A549 (cell line): Measurements from ENCODE around the gene PRKAR1A. TPM values are rescaled to one million over a fixed set of nuclear protein-coding genes. Genes with fewer than 3 reads are reported as not detected.
"Not testable (repeated sequence)": the region's sequence is repeated elsewhere in the genome, so short reads cannot be mapped to it uniquely, and the experiment has no call there.

Source experiments
- ATAC-seq, 2 experiments: fragments of 200-7000 bp in 1 of 2; fragments of >200 bp in 1 of 2; cut with Nextera tagmentation in 1 of 2; cut with Tn5 transposase in 1 of 2; 3 replicates each; pipeline versions ENCODE4 v1.8.0 to v1.9.1; 2018 to 2020; ENCODE audit warnings: mild to moderate bottlenecking in 1 of 2, moderate library complexity in 1 of 2
- CTCF ChIA-PET: fragments of 300-600 bp; sonication (Branson Sonifier 250); formaldehyde crosslinking; extraction: SDS; loops from one replicate; lab custom pipeline; 2021; ENCODE audit warnings: antibody characterized with exemption, inconsistent platforms; lab: Yijun Ruan, JAX
- POLR2A ChIA-PET: fragments of 350-600 bp; formaldehyde crosslinking; extraction: SDS; loops from one replicate; lab custom pipeline; 2021; ENCODE audit warnings: antibody characterized with exemption, inconsistent platforms; lab: Yijun Ruan, JAX
- DNase-seq, 2 experiments: peaks; one replicate each; pipeline versions ENCODE4 v3.0.0 to v3.0.0-alpha.2; 2011 to 2016; ENCODE audit warnings: low read depth in 1 of 2, low spot score in 1 of 2
- FAIRE-seq: peaks from 2 replicates; lab custom pipeline; 2011; peaks lifted over from hg19 to GRCh38; lab: Jason Lieb, UNC
- H3K27ac ChIP-seq, 2 experiments: fragments of >200 bp; sonication (Bioruptor Twin); formaldehyde crosslinking; 3 replicates each; pipeline ENCODE4 v1.5.1; 2016 to 2017
- H3K4me1 ChIP-seq: fragments of >200 bp; sonication (Bioruptor Twin); formaldehyde crosslinking; 3 replicates; pipeline ENCODE4 v1.6.1; 2016
- H3K4me2 ChIP-seq: fragments of >200 bp; sonication (Bioruptor Twin); formaldehyde crosslinking; 3 replicates; pipeline ENCODE4 v1.6.1; 2016
- H3K4me3 ChIP-seq: fragments of >200 bp; sonication (Bioruptor Twin); formaldehyde crosslinking; 3 replicates; pipeline ENCODE4 v1.5.1; 2016
- H3K9me3 ChIP-seq: fragments of >200 bp; sonication (Bioruptor Twin); formaldehyde crosslinking; 3 replicates; pipeline ENCODE4 v1.6.1; 2016
- ATOH8 ChIP-seq: fragments of 250-450 bp; sonication (Bioruptor Pico); IDR thresholded peaks from 2 replicates; pipeline ENCODE4 v1.5.0; 2020; ENCODE audit warnings: low read depth, mild to moderate bottlenecking, moderate library complexity
- BHLHE40 ChIP-seq: IDR thresholded peaks from 2 replicates; pipeline ENCODE4 v1.6.1; 2012; ENCODE audit warnings: low read depth, low read length, inconsistent platforms
- CBX2 ChIP-seq: fragments of 200-600 bp; sonication (generic); IDR thresholded peaks from 2 replicates; pipeline ENCODE4 v1.6.1; 2016; ENCODE audit warnings: low read depth, mild to moderate bottlenecking, borderline replicate concordance
- CEBPB ChIP-seq, 2 experiments: fragments of >200 bp in 1 of 2; sonication (Bioruptor Twin) in 1 of 2; formaldehyde crosslinking in 1 of 2; IDR thresholded peaks; 2 replicates each; pipeline ENCODE4 v1.6.1; 2012 to 2016
- CTCF ChIP-seq: fragments of >200 bp; sonication (Bioruptor Twin); formaldehyde crosslinking; IDR thresholded peaks from 3 replicates; pipeline ENCODE4 v1.5.1; 2016
- EHMT2 ChIP-seq: fragments of 200-600 bp; sonication (generic); IDR thresholded peaks from 2 replicates; pipeline ENCODE4 v1.6.1; 2016; ENCODE audit warnings: antibody characterized with exemption, low read depth, mild to moderate bottlenecking, moderate library complexity
- ELK1 ChIP-seq: fragments of 150-350 bp; IDR thresholded peaks from 2 replicates; pipeline ENCODE4 v1.6.1; 2014; ENCODE audit warnings: low read depth, mild to moderate bottlenecking, low read length
- EP300 ChIP-seq, 2 experiments: fragments of >200 bp; sonication (Bioruptor Twin); formaldehyde crosslinking; IDR thresholded peaks; 2 replicates in 1 of 2; 3 replicates in 1 of 2; pipeline ENCODE4 v1.6.1; 2016 to 2017
- FOSB ChIP-seq: fragments of 250-450 bp; sonication (Bioruptor Pico); IDR thresholded peaks from 2 replicates; pipeline ENCODE4 v1.5.0; 2020; ENCODE audit warnings: mild to moderate bottlenecking, moderate library complexity
- HDAC2 ChIP-seq: fragments of 200-600 bp; sonication (generic); IDR thresholded peaks from 2 replicates; pipeline ENCODE4 v1.6.1; 2016
- HEYL ChIP-seq: fragments of 250-450 bp; sonication (Bioruptor Pico); IDR thresholded peaks from 2 replicates; pipeline ENCODE4 v1.8.0; 2021; ENCODE audit warnings: mild to moderate bottlenecking, moderate library complexity
- KDM1A ChIP-seq: fragments of 200-600 bp; sonication (generic); IDR thresholded peaks from 2 replicates; pipeline ENCODE4 v1.6.1; 2016; ENCODE audit warnings: low read depth, mild to moderate bottlenecking
- MAX ChIP-seq: IDR thresholded peaks from 2 replicates; pipeline ENCODE4 v1.6.1; 2012
- NFE2L2 ChIP-seq: fragments of 150-350 bp; conservative IDR thresholded peaks from 2 replicates; pipeline ENCODE4 v1.6.1; 2014; ENCODE audit warnings: low read length
- PBX3 ChIP-seq: IDR thresholded peaks from 2 replicates; pipeline ENCODE4 v1.6.1; 2012
- PHF8 ChIP-seq: fragments of 200-600 bp; sonication (generic); IDR thresholded peaks from 2 replicates; pipeline ENCODE4 v1.6.1; 2016; ENCODE audit warnings: low read depth, mild to moderate bottlenecking, antibody characterized with exemption, moderate library complexity, borderline replicate concordance
- POLR2AphosphoS2 ChIP-seq: conservative IDR thresholded peaks from 2 replicates; pipeline ENCODE4 v1.6.1; 2012; ENCODE audit warnings: low read length, improper control_type of control experiment, inconsistent platforms
- RAD21 ChIP-seq, 2 experiments: fragments of >200 bp in 1 of 2; sonication (Bioruptor Twin) in 1 of 2; formaldehyde crosslinking in 1 of 2; IDR thresholded peaks in 1 of 2; conservative IDR thresholded peaks in 1 of 2; 2 replicates in 1 of 2; 3 replicates in 1 of 2; pipeline ENCODE4 v1.6.1; 2012 to 2018; ENCODE audit warnings: inconsistent platforms in 1 of 2
- RNF2 ChIP-seq: fragments of 200-600 bp; sonication (generic); IDR thresholded peaks from 2 replicates; pipeline ENCODE4 v1.6.1; 2016; ENCODE audit warnings: low read depth, mild to moderate bottlenecking, antibody characterized with exemption, moderate library complexity, borderline replicate concordance
- SREBF2 ChIP-seq: fragments of 450-650 bp; IDR thresholded peaks from 2 replicates; pipeline ENCODE4 v1.6.1; 2014; ENCODE audit warnings: mild to moderate bottlenecking, moderate library complexity
- ZFP36 ChIP-seq: fragments of 450-650 bp; IDR thresholded peaks from 2 replicates; pipeline ENCODE4 v1.6.1; 2014; ENCODE audit warnings: borderline replicate concordance; ENCODE audit not compliant: partially characterized antibody
- WGBS: methylation state at CpG from one replicate; pipeline ENCODE4 v1.1.6; 2017; ENCODE audit errors: missing lambda C conversion rate; 5-methylcytosine and 5-hydroxymethylcytosine counted together
- polyA plus RNA-seq, 4 experiments: library from polyadenylated mRNA; depleted of rRNA in 3 of 4; stranded (reverse); fragments of >200 nt; fragmentation: RNase III in 1 of 4; extraction: RNeasy Plus Mini Kit Qiagen cat#74134 plus additional on column Dnase treatment in 1 of 4; gene quantifications; 2 replicates in 3 of 4; 3 replicates in 1 of 4; pipeline ENCODE4 v1.2.3, GENCODE V29; 2011 to 2017

The PRKAR1A gene
- polyA plus RNA-seq, 2 of the 4 experiments (the other 2 are of a cell fraction) = 239 to 370 TPM

- no peak for DNase-seq
- TF ChIP-seq KDM1A = no peak
- no peak for TF ChIP-seq CEBPB (IDR thresholded peaks at IDR 0.05)
- no peak for TF ChIP-seq RNF2
- no peak for TF ChIP-seq CBX2
- no peak for TF ChIP-seq SREBF2
- TF ChIP-seq NFE2L2 = no peak
- no peak for TF ChIP-seq MAX
- TF ChIP-seq ZFP36 = no peak
- TF ChIP-seq EP300 (IDR thresholded peaks at IDR 0.05) = no peak
- no peak for TF ChIP-seq FOSB (CRISPR knock-in tag)
- TF ChIP-seq PHF8 = no peak
- no peak for TF ChIP-seq PBX3
- TF ChIP-seq EHMT2 = no peak
- TF ChIP-seq CTCF = no peak
- no peak for TF ChIP-seq BHLHE40
- no peak for TF ChIP-seq POLR2AphosphoS2
- TF ChIP-seq ATOH8 (CRISPR knock-in tag) = no peak
- TF ChIP-seq HEYL (CRISPR knock-in tag) = no peak
- TF ChIP-seq, all 56 proteins: peak for 0
- no peak for ATAC-seq
- H3K4me3 ChIP-seq = no peak overlapping the region
- no peak overlapping the region for H3K27ac ChIP-seq
- ChIA-PET POLR2A (no interaction called here), CTCF (no interaction called here)
- H3K4me1 ChIP-seq = no peaks in the 10 kb centered on the region
- FAIRE-seq = no peak
- no peaks in the 10 kb centered on the region for H3K9me3 ChIP-seq
- WGBS = 70% methylated on average over 9 of the region's 9 CpGs
- H3K4me2 ChIP-seq = no peak overlapping the region
Observed at GRCh38 chr17:68581863-68582645, 69.8 kb downstream of the PRKAR1A start.

- H3K4me2 ChIP-seq, FAIRE-seq, DNase-seq, H3K4me1 ChIP-seq, H3K27ac ChIP-seq, H3K9me3 ChIP-seq, CTCF ChIA-PET, POLR2A ChIA-PET, H3K4me3 ChIP-seq, ATAC-seq: not testable (repeated sequence)
- WGBS = 33% methylated on average over 6 of the region's 6 CpGs
Observed at GRCh38 chr17:68582867-68583266, 70.6 kb downstream of the PRKAR1A start.

- 50% methylated on average over 5 of the region's 5 CpGs for WGBS
- ATAC-seq (no peak), FAIRE-seq (no peak), DNase-seq (no peak)
- no peaks in the 10 kb centered on the region for H3K4me1 ChIP-seq
- ChIA-PET CTCF (no interaction called here), POLR2A (no interaction called here)
- no peak overlapping the region for H3K4me2 ChIP-seq
- TF ChIP-seq HDAC2 (no peak), CTCF (no peak), RAD21 (conservative IDR thresholded peaks at IDR 0.05 in 1 of 2, IDR thresholded peaks at IDR 0.05 in 1 of 2) (no peak), ELK1 (no peak), MAX (no peak), SREBF2 (no peak)
- H3K27ac ChIP-seq = no peak overlapping the region
- H3K4me3 ChIP-seq = no peak overlapping the region
- peaks cover 9% of the 10 kb centered on the region; the same call in 2 of the 3 replicates for H3K9me3 ChIP-seq
Observed at GRCh38 chr17:68584581-68585303, 72.5 kb downstream of the PRKAR1A start.
